ENCODE measurements around the gene PKP1. TPM values are rescaled to one million over a fixed set of nuclear protein-coding genes. Genes with fewer than 3 reads are reported as not detected.

PKP1 gene
- total and polyA plus RNA-seq, 2 experiments from 2014 or later, result 0.19 to 0.83 TPM

GRCh38 chr1:201379733-201380242, 96.5 kb downstream of the PKP1 start:
- H3K4me3 ChIP-seq, result no peak overlapping the region
- no peaks in the 10 kb centered on the region for H4K20me1 ChIP-seq (replicated peaks; ENCODE audit: insufficient read depth)
- H2AFZ ChIP-seq, result no peak overlapping the region
- H3K4me1 ChIP-seq (ENCODE audit: insufficient read depth), result peaks cover 26% of the 10 kb centered on the region
- peaks cover 3% of the 10 kb centered on the region; the same call in 2 of the 3 replicates for H3K36me3 Mint-ChIP-seq (ENCODE audit: low read depth)
- H3K27me3 Mint-ChIP-seq (ENCODE audit: insufficient read depth, low read depth, poor library complexity), result peaks cover 19% of the 10 kb centered on the region
- H3F3A ChIP-seq (replicated peaks; ENCODE audit: low read depth), result peaks cover 15% of the 10 kb centered on the region; the same call in 1 of the 2 replicates
- H3K9me3 Mint-ChIP-seq, result no peaks in the 10 kb centered on the region
- H3K27ac ChIP-seq (ENCODE audit: low read depth), result no peak overlapping the region
- TF ChIP-seq EZH2 (IDR thresholded peaks at IDR 0.05; ENCODE audit: low read depth, unreplicated experiment), result no peak
- H3K4me2 ChIP-seq, result no peak overlapping the region
- no peaks in the 10 kb centered on the region for H3K36me3 ChIP-seq (ENCODE audit: insufficient read depth)
- H3K27me3 ChIP-seq (ENCODE audit: insufficient read depth), result no peaks in the 10 kb centered on the region
- no peaks in the 10 kb centered on the region for H3K79me2 ChIP-seq (replicated peaks; ENCODE audit: insufficient read depth)
- no peak overlapping the region for H3K4me3 Mint-ChIP-seq
- H3K27ac Mint-ChIP-seq, result no peak overlapping the region
- H3K9me2 ChIP-seq (ENCODE audit: insufficient read depth), result 0 out of 2 replicates have a peak, but pooled peaks cover 7% of the 10 kb centered on the region
- H3K4me1 Mint-ChIP-seq, result peaks cover 41% of the 10 kb centered on the region
- ATAC-seq (no peak), DNase-seq (ENCODE audit: low spot score) (no peak)

DNA sequence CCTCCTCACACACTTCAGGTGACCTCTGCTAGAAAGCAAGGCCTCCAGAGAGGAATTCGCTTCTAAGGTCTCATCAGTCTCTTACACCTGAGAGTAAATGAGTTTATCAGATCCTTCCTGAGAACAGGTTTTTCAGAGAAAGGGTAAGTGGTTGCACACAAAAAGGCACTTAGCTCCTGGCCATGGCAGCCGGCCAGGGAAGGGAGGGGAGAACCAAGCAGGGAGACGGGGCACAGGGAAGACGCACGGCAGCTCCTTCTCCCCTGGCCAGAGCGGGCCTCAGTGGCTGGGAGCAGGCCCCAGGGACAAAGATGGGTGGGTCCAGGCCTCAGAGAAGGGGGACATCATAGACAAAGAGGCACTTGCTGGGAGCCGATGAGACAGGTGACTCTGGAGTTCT, 97.8 kb downstream of the PKP1 start:
- peaks cover 4% of the 10 kb centered on the region; the same call in 1 of the 2 replicates for H3F3A ChIP-seq (replicated peaks; ENCODE audit: low read depth)
- Mint-ChIP-seq H3K27me3 (ENCODE audit: insufficient read depth, low read depth, poor library complexity) (peaks cover 19% of the 10 kb centered on the region), H3K9me3 (no peaks in the 10 kb centered on the region), H3K4me3 (no peak overlapping the region), H3K4me1 (peaks cover 27% of the 10 kb centered on the region), H3K27ac (no peak overlapping the region), H3K36me3 (ENCODE audit: low read depth) (peaks cover 3% of the 10 kb centered on the region; the same call in 2 of the 3 replicates)
- no peaks in the 10 kb centered on the region for H4K20me1 ChIP-seq (replicated peaks; ENCODE audit: insufficient read depth)
- H3K79me2 ChIP-seq (replicated peaks; ENCODE audit: insufficient read depth), result no peaks in the 10 kb centered on the region
- no peak overlapping the region for H2AFZ ChIP-seq
- no peaks in the 10 kb centered on the region for H3K36me3 ChIP-seq (ENCODE audit: insufficient read depth)
- H3K27me3 ChIP-seq (ENCODE audit: insufficient read depth), result no peaks in the 10 kb centered on the region
- no peak overlapping the region for H3K4me3 ChIP-seq
- H3K4me1 ChIP-seq (ENCODE audit: insufficient read depth), result peaks cover 14% of the 10 kb centered on the region
- H3K9me2 ChIP-seq (ENCODE audit: insufficient read depth), result no peaks in the 10 kb centered on the region
- ATAC-seq (no peak), DNase-seq (ENCODE audit: low spot score) (no peak)
- no peak for TF ChIP-seq JUNB (IDR thresholded peaks at IDR 0.05; ENCODE audit: unreplicated experiment)
- no peak for TF ChIP-seq CREB1 (CRISPR knock-in tag; IDR thresholded peaks at IDR 0.05; ENCODE audit: low read depth)
- no peak for TF ChIP-seq ZNF331 (CRISPR knock-in tag; IDR thresholded peaks at IDR 0.05; ENCODE audit: low read depth)
- TF ChIP-seq EZH2phosphoT487 (IDR thresholded peaks at IDR 0.05; ENCODE audit: unreplicated experiment), result no peak
- no peak overlapping the region for H3K4me2 ChIP-seq
- no peak overlapping the region for H3K27ac ChIP-seq (ENCODE audit: low read depth)

Other genes with a start within 250 kb of the PKP1 start
- gene CACNA1S, start 171.1 kb upstream of the PKP1 start, total RNA-seq (2014; rRNA removed; shearing (Covaris generic)), result 0.03 and 0.04 TPM in 2 replicates
- not detected in 2 replicates for gene CACNA1S, start 171.1 kb upstream of the PKP1 start, polyA plus RNA-seq (2016; fragmentation: Nextera tagmentation; extraction: Ambion mirVana)
- 0.54 TPM in 1 of 2 replicates, not detected in the other for gene ASCL5, start 156.3 kb upstream of the PKP1 start, total RNA-seq (2014; rRNA removed; shearing (Covaris generic))
- gene ASCL5, start 156.3 kb upstream of the PKP1 start, polyA plus RNA-seq (2016; fragmentation: Nextera tagmentation; extraction: Ambion mirVana), result not detected in 2 replicates
- gene TMEM9, start 129.0 kb upstream of the PKP1 start, total RNA-seq (2014; rRNA removed; shearing (Covaris generic)), result 109 and 147 TPM in 2 replicates
- gene TMEM9, start 129.0 kb upstream of the PKP1 start, polyA plus RNA-seq (2016; fragmentation: Nextera tagmentation; extraction: Ambion mirVana), result 71.1 and 78.6 TPM in 2 replicates
- gene IGFN1, start 92.7 kb upstream of the PKP1 start, total RNA-seq (2014; rRNA removed; shearing (Covaris generic)), result not detected in 2 replicates
- not detected in 2 replicates for gene IGFN1, start 92.7 kb upstream of the PKP1 start, polyA plus RNA-seq (2016; fragmentation: Nextera tagmentation; extraction: Ambion mirVana)
- gene TNNT2, start 94.2 kb downstream of the PKP1 start, total RNA-seq (2014; rRNA removed; shearing (Covaris generic)), result 4.5 and 7.5 TPM in 2 replicates
- gene TNNT2, start 94.2 kb downstream of the PKP1 start, polyA plus RNA-seq (2016; fragmentation: Nextera tagmentation; extraction: Ambion mirVana), result 19.1 and 25.3 TPM in 2 replicates
- 17.6 and 22.3 TPM in 2 replicates for gene LAD1, start 115.8 kb downstream of the PKP1 start, total RNA-seq (2014; rRNA removed; shearing (Covaris generic))
- gene LAD1, start 115.8 kb downstream of the PKP1 start, polyA plus RNA-seq (2016; fragmentation: Nextera tagmentation; extraction: Ambion mirVana), result 18.0 and 18.9 TPM in 2 replicates
- gene TNNI1, start 138.2 kb downstream of the PKP1 start, total RNA-seq (2014; rRNA removed; shearing (Covaris generic)), result not detected in 2 replicates
- gene TNNI1, start 138.2 kb downstream of the PKP1 start, polyA plus RNA-seq (2016; fragmentation: Nextera tagmentation; extraction: Ambion mirVana), result 0.36 and 4.1 TPM in 2 replicates
- 87.4 and 111 TPM in 2 replicates for gene PHLDA3, start 185.7 kb downstream of the PKP1 start, total RNA-seq (2014; rRNA removed; shearing (Covaris generic))
- 37.5 and 38.9 TPM in 2 replicates for gene PHLDA3, start 185.7 kb downstream of the PKP1 start, polyA plus RNA-seq (2016; fragmentation: Nextera tagmentation; extraction: Ambion mirVana)
- gene CSRP1, start 223.6 kb downstream of the PKP1 start, total RNA-seq (2014; rRNA removed; shearing (Covaris generic)), result 24.1 and 29.9 TPM in 2 replicates
- gene CSRP1, start 223.6 kb downstream of the PKP1 start, polyA plus RNA-seq (2016; fragmentation: Nextera tagmentation; extraction: Ambion mirVana), result 5.8 and 6.2 TPM in 2 replicates